HG03135 (cell line): ENCODE results near the gene PTGES3L.
"Not testable (repeated sequence)": the region's sequence is repeated elsewhere in the genome, so short reads cannot be mapped to it uniquely, and the experiment has no call there.

Experiments used
- ATAC-seq: cut with Tn5 transposase; IDR thresholded peaks from one replicate; pipeline ENCODE4 v1.9.1; 2021; ENCODE audit warnings: mild to moderate bottlenecking, moderate library complexity; ENCODE audit not compliant: unreplicated experiment

Gene PTGES3L

GRCh38 chr17:42985225-42985624 is 5.3 kb upstream of the PTGES3L start:
- no peak for ATAC-seq

- no peak for ATAC-seq
Measured at GRCh38 chr17:42982266-42982665, 2.4 kb upstream of the PTGES3L start.

GRCh38 chr17:42980766-42981397 is 1.0 kb upstream of the PTGES3L start:
- peak; percentile 53 for ATAC-seq

- peak; percentile 55 for ATAC-seq
Measured at GRCh38 chr17:42980274-42980765, 440 bp upstream of the PTGES3L start, which contains the start of gene RUNDC1. Gene RUNDC1, plus strand, starts transcription at chr17:42980565. Its CDS starts 12 bp downstream, at chr17:42980577.

GRCh38 chr17:42975701-42976100 is 4.2 kb downstream of the PTGES3L start:
- ATAC-seq, result not testable (repeated sequence)

GRCh38 chr17:42975265-42975664 is 4.6 kb downstream of the PTGES3L start:
- ATAC-seq, result no peak

- ATAC-seq, result not testable (repeated sequence)
Measured at GRCh38 chr17:42973323-42973722, 6.6 kb downstream of the PTGES3L start.

- ATAC-seq, result no peak
Measured at GRCh38 chr17:42971589-42971988, 8.3 kb downstream of the PTGES3L start.

GRCh38 chr17:42969001-42969581 is 10.8 kb downstream of the PTGES3L start:
- no peak for ATAC-seq

GRCh38 chr17:42967925-42968324 is 12.0 kb downstream of the PTGES3L start:
- no peak for ATAC-seq

- peak; percentile 79 for ATAC-seq
Measured at GRCh38 chr17:42964161-42964932, 15.5 kb downstream of the PTGES3L start, which contains the start of gene AARSD1. Gene AARSD1, minus strand, starts transcription at chr17:42964454. Its CDS starts 14 bp downstream, at chr17:42964440.

- no peak for ATAC-seq
Measured at GRCh38 chr17:42953669-42954068, 26.2 kb downstream of the PTGES3L start.

- ATAC-seq, result no peak
Measured at GRCh38 chr17:42950044-42950783, 29.7 kb downstream of the PTGES3L start.

- no peak for ATAC-seq
Measured at GRCh38 chr17:42946812-42947211, 33.1 kb downstream of the PTGES3L start.

GRCh38 chr17:42944211-42944610 is 35.7 kb downstream of the PTGES3L start:
- ATAC-seq, result no peak

- ATAC-seq, result no peak
Measured at GRCh38 chr17:42937712-42938596, 41.9 kb downstream of the PTGES3L start.

GRCh38 chr17:42929497-42929844 is 50.4 kb downstream of the PTGES3L start:
- ATAC-seq, result no peak

- ATAC-seq, result no peak
Measured at GRCh38 chr17:42928714-42929496, 51.0 kb downstream of the PTGES3L start.

- no peak for ATAC-seq
Measured at GRCh38 chr17:42924891-42925290, 55.0 kb downstream of the PTGES3L start.
